ENCODE measurements around the gene ZNF729. TPM values are rescaled to one million over a fixed set of nuclear protein-coding genes. Genes with fewer than 3 reads are reported as not detected.
"Not testable (repeated sequence)": the region's sequence is repeated elsewhere in the genome, so short reads cannot be mapped to it uniquely, and the experiment has no call there.

ZNF729 gene
- not detected for total RNA-seq
- long read RNA-seq = 0 reads

DNA sequence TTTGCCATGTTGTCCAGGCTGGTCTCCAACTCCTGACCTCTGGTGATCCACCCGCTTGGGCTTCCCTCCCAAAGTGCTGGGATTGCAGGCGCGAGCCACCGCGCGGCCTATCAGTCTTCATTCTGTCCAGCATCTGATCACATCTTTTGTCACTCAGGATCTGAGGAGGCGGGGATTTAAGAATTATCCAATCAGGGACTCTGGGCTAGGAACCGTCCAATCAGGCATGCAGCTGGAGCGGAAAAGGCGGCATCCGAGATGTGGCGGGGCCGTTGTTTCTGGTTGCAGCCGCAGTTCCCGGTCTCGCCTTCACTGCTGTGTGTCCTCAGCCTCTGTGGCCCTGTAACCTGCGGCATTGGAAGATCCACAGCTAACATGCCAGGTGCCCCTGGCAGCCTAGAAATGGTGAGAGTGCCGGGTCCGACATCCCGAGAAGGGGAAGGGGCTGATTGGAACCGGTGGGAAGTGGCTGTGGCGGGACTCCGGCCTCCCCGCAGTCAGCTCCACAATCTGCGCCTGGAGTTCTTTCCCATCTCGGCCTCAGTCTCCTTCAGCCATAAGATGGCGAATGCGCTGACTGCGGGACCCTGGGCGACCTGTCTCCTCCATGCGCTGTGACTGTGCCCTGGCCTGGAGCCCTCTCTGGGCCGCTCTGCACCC lies at the start of gene ZNF729:
Gene ZNF729 (plus strand): TSS at position 291 of the 660 bp plus-strand sequence. CDS start 85 bp downstream, at position 376.
- DNase-seq (ENCODE audit: low spot score) = no peak
- intact Hi-C loops (cut with DNase I) = no loop called here

DNA sequence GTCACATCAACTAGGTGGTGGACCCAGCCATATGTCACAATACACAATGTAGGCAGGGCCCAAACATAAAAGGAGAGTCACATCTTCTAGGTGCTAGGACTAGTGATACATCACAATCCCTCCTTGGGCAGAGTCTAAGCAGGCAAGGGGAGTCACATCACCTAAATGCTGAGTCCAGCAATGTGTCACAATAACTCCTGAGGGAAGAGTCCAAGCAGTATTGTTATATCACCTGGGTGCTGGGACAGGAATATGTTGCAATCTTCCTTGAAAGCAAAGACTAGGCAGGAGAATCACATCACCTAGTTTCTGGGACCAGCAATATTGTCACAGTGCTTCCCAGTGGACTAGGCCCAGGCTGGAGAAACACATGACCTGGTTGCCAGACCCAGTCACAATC lies 29.4 kb upstream of the ZNF729 start:
- DNase-seq (ENCODE audit: low spot score) = no peak
- intact Hi-C loops (cut with DNase I) = no loop called here

DNA sequence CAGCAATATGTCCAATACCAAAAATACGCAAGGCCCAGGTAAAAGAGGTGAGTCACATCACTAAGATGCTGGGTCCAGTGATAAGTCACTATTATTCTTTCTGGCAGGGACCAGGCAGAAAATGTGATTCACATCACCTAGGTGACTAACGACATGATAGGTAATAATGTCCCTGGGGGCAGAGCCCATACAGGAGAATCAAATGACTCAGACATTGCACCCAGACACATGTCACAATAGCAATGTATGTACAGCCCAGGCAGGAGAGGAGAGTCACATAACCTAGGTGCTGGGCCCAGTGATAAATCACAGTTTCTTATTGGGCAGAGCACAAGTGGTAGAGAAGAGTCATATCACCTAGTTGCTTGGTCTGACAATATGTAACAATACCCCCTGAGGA lies 28.9 kb upstream of the ZNF729 start:
- DNase-seq (ENCODE audit: low spot score) = no peak
- intact Hi-C loops (cut with DNase I) = no loop called here

DNA sequence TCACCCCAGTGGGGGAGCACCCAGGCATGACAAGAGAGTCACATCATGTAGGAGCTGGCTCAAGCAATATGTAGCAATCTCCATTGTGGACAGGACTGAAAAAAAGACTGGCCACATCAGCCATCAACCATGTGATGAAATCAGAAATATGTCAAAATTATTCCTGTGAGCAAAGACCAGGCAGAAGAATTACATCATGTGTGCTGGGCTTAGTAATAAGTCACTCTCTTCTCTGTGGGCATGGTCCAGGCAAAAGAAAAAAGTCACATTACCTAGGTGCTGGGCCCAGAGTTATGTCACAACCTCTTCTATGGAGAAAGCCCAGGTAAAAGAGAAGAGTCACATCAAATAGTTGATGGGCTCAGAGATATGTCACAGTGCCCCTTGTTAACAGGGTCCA lies 28.3 kb upstream of the ZNF729 start:
- intact Hi-C loops (cut with DNase I) = no loop called here
- no peak for DNase-seq (ENCODE audit: low spot score)

DNA sequence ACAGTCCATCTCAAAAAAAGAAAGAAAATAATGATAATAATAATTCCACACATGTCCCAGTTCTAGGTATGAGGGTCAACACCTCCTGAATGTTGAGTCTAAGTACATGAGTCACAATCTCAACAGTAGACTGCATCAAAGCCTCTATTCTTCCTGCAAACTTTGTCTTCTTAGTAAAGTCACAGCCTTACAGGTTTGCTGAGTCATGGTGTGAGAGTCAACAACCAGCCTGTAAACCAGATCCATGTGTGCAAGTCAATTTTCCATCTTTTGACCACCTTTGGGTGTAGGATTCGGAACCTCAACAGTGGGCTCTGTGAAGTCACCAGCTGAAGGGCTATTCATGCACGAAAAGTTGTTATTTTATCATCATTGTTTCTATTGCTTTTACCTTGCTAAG lies 25.7 kb upstream of the ZNF729 start:
- intact Hi-C loops (cut with DNase I) = no loop called here
- no peak for DNase-seq (ENCODE audit: low spot score)

DNA sequence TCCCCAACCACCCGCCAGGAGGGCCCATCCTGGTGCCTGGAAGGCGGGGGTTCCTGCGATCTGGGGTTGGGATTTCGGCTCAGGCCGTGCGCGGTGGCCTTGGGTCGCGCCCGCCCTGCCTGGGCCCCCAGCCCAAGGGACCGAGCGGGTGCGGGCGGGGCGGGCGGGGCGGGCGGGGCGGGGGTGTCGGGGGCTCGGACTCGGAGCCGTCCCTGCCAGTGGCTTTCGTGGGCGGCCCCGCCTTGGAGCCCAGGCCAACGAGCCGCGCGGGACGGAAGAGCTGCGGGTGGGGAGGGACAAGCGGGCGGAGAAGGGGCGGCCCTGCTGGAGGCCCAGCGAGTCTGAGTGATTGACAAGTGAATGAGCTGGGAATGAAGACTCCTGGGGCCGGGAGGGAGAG lies 24.6 kb upstream of the ZNF729 start:
- intact Hi-C loops (cut with DNase I) = no loop called here
- no peak for DNase-seq (ENCODE audit: low spot score)

DNA sequence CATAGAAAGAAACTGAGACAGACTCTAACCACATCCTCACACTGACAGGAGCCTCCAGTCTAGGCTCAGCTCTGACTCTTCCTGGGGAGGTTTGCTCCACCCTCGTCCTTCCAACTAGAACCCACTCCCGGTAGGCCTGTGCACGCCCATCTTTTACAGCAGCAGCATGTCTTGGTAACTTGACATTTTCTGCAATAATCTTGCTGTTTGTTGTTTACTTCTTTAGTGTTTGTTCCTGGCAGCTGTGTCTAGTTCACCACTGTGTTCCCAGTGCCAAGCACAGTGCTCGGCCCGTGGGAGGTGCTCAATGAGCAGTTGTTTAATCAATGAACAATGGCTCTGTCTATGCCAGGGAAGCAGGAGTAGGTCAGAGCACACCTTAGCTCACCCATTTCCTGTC lies 23.1 kb upstream of the ZNF729 start:
- intact Hi-C loops (cut with DNase I) = no loop called here

DNA sequence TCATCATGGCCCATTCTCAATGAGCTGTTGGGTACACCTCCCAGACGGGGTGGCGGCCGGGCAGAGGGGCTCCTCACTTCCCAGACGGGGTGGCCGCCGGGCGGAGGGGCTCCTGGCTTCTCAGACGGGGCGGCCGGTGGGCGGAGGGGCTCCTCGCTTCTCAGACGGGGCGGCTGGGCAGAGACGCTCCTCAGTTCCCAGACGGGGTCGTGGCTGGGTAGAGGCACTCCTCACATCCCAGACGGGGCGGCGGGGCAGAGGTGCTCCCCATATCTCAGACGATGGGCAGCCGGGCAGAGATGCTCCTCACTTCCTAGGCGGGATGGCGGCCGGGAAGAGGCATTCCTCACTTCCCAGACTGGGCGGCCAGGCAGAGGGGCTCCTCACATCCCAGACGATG lies 35.3 kb downstream of the ZNF729 start:
- intact Hi-C loops (cut with DNase I); DNase-seq (ENCODE audit: low spot score): not testable (repeated sequence)

More for the DNA sequence above, 23.1 kb upstream of the ZNF729 start:
- DNase-seq (ENCODE audit: low spot score) = no peak

DNA sequence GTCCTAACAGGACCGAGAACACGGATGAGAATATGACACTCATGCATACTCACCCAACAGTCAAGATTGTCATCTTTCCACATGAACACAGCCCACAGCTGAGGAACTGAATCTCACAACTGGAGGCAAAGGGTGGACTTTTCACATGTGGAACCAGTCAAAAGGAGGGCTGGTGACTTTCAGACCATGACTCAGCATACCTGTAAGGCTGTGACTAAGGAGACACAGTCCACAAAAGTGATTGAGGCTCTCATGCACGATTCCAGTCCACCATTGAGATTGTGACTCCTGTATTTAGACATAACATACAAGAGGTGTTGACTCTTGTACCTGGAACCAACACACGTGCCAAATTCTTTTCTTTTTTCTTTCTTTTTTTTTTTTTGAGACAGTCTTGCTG lies 40.0 kb downstream of the ZNF729 start:
- intact Hi-C loops (cut with DNase I) = no loop called here
- no peak for DNase-seq (ENCODE audit: low spot score)

DNA sequence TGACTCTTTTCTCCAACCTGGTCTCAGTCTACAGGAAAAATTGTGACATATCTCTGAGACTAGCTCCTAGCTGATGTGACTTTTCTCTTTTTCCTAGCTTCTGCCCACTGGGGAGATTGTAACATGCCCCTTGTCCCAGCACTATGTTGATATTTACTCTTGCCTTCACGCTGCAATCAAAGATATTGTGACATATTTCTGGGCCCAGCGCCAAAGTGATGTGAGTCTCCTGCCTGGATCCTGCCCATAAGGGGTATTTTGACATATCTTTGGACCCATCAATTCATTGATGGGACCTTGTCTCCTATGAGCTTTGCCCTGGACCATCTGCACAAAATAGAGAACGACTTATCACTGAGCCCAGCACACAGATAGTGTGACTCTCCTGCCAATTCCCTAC lies 41.1 kb downstream of the ZNF729 start:
- intact Hi-C loops (cut with DNase I) = no loop called here
- DNase-seq (ENCODE audit: low spot score) = no peak

DNA sequence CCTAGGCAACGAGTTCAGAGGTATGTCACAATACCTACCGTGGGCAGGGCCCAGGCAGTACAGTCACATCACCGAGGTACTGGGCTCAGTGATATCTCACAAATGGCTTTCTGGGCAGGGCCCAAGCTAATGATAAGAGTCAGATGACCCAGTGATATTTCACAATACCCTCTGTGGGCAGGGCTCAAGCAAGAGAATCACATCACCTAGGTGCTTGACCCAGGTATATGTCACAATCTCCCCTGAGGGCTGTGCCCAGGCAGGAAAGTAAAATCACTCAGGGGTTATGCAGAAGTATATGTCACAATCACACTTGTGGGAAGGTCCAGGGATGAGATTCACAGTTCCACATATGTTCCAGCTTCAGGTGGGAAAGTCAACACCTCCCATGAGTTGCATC lies 45.3 kb downstream of the ZNF729 start:
- no peak for DNase-seq (ENCODE audit: low spot score)
- intact Hi-C loops (cut with DNase I) = no loop called here

DNA sequence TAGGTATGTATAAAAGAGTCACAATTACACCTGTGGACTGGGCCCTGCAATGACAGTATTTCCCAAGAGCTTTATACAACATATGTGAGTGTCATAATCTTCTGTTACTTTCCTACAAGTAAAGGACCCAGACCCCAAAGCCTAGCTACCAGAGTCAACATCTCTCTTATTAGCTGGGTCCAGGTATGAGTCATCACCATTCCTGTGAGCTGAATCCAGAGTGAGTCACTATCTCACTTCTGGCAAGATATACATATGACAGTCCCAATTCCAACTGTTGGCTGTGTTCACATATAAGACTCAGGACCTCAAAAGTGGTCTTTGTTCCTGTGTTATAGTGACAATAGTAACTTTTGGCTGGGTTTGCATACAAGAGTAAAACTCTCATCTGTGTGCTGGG lies 46.7 kb downstream of the ZNF729 start:
- no peak for DNase-seq (ENCODE audit: low spot score)
- intact Hi-C loops (cut with DNase I) = no loop called here

DNA sequence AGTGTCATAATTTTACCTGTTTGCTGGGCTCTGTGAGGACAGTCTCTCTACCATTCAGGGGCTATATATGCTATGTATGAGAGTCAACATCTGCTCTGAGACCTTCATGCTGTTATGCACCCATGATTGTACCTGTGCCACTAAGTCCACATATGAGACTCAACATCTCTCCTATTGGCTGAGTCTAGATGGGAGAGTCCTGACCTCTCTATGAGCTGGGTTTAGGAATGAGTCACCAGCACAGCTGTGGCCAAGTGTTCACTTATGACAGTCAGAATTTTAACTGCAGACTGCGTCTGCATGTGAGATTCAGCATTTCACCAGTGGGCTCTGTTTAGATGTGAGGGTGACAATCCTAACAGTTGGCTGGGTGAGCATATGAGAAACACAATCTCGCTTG lies 49.5 kb downstream of the ZNF729 start:
- intact Hi-C loops (cut with DNase I) = no loop called here

DNA sequence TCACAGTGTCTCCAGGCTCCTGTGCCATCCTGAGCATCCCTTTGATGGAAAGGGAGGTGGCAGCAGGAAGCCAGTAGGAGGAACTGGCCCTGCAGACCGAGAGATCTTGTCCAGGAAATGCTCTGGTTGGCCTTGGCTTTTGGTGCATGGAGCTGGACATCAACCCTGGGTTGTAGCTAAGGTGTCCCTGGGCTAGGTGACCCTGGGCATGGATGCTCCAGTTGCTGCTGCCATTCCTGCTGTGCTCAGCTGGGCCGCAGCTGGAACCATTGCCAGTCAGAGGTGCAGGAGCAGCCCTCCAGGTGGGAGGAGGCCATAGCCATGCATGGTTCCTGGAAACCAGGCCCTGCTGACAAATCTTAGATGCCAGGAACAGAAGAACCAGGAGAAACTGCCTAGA lies 68.4 kb downstream of the ZNF729 start:
- intact Hi-C loops (cut with DNase I) = no loop called here
- DNase-seq (ENCODE audit: low spot score) = no peak

More for the DNA sequence above, 49.5 kb downstream of the ZNF729 start:
- no peak for DNase-seq (ENCODE audit: low spot score)

Other genes with a start within 250 kb of the ZNF729 start
- gene ZNF257, start 234.0 kb upstream of the ZNF729 start, total RNA-seq = 1.2 TPM
- 6.2 TPM for gene ZNF676, start 89.5 kb upstream of the ZNF729 start, total RNA-seq
- not detected for gene ZNF98, start 135.9 kb downstream of the ZNF729 start, total RNA-seq

Data from cardiac septum (tissue), 1 donor.